ENCODE data around the gene GAB1. TPM values are rescaled to one million over a fixed set of nuclear protein-coding genes. Genes with fewer than 3 reads are reported as not detected.

GAB1 gene
- total RNA-seq, 4 donors from 2014 or later = 50.4 to 65.3 (median 63.7) TPM

DNA sequence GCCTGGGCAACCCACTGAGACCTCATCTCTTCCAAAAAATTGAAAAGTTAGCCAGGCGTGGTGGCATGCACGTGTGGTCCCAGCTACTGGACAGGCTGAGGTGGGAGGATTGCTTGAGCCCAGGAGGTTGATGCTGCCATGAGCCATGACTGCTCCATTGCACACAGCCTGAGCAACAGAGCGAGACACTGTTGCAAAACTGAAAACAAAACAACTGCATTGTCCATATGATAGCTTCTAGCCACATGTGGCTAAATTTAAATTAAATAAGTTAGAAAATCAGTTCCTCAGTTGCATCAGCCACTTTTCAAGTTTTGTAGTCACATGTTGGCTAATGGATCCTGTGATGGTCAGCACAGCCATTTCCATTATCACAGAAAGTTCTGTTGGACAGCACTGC lies 67.9 kb downstream of the GAB1 start:
- no peaks in the 10 kb centered on the region for H3K27me3 ChIP-seq
- H3K4me1 ChIP-seq = peaks cover 15 to 17% of the 10 kb centered on the region in 2 donors
- intact Hi-C loops (cut with DNase I; ENCODE audit: low total_unique reads) = no loop called here

DNA sequence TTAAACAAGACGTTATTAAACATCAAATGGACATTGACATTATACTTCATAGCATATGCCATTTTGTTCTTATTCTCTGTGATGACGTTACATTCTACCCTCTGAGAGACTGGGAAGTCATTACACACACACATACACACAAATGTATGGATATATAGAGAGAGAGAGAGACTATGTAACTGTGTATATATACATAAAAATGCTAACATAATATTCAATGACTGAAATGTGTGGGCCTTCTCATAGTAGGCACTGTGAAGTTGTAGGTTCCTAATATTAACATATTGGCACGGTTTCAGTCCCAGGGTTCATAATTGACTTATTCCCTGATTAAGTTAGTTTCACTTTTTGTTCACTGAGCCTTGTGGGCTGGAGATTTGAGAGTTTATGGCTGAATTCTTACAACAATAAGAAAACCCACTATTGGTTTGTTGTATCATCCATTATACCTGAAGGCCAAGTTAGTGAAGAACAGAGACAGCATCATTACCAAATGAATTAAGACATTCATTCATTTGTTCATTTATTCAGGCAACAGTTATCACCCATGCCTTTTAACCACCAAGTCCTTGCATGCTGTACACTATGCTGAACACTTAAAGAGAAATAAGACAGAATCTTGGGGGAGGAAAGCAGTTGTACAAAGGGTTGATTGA lies 68.5 kb downstream of the GAB1 start:
- intact Hi-C loops (cut with DNase I; ENCODE audit: low total_unique reads) = no loop called here
- peak overlapping the region; percentile 9 to 93 for H3K27ac ChIP-seq
- no peaks in the 10 kb centered on the region for H3K9me3 ChIP-seq
- no peak for TF ChIP-seq POLR2A (IDR thresholded peaks at IDR 0.05)
- TF ChIP-seq, protein P1, sequence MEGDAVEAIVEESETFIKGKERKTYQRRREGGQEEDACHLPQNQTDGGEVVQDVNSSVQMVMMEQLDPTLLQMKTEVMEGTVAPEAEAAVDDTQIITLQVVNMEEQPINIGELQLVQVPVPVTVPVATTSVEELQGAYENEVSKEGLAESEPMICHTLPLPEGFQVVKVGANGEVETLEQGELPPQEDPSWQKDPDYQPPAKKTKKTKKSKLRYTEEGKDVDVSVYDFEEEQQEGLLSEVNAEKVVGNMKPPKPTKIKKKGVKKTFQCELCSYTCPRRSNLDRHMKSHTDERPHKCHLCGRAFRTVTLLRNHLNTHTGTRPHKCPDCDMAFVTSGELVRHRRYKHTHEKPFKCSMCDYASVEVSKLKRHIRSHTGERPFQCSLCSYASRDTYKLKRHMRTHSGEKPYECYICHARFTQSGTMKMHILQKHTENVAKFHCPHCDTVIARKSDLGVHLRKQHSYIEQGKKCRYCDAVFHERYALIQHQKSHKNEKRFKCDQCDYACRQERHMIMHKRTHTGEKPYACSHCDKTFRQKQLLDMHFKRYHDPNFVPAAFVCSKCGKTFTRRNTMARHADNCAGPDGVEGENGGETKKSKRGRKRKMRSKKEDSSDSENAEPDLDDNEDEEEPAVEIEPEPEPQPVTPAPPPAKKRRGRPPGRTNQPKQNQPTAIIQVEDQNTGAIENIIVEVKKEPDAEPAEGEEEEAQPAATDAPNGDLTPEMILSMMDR (IDR thresholded peaks at IDR 0.05) = no peak
- H3K4me3 ChIP-seq = no peak overlapping the region
- peaks cover 15 to 22% of the 10 kb centered on the region in 2 donors for H3K4me1 ChIP-seq
- no peak for DNase-seq
- no peaks in the 10 kb centered on the region for H3K27me3 ChIP-seq
- no peaks in the 10 kb centered on the region for H3K36me3 ChIP-seq

More for the DNA sequence above, 67.9 kb downstream of the GAB1 start:
- Histone ChIP-seq H3K9me3 (no peaks in the 10 kb centered on the region), H3K4me3 (no peak overlapping the region), H3K36me3 (no peaks in the 10 kb centered on the region), H3K27ac (peak overlapping the region in 1 of 2 donors; percentile 93)
- DNase-seq = no peak
- TF ChIP-seq, protein P1 (IDR thresholded peaks at IDR 0.05) = no peak
- no peak for TF ChIP-seq POLR2A (IDR thresholded peaks at IDR 0.05)

DNA sequence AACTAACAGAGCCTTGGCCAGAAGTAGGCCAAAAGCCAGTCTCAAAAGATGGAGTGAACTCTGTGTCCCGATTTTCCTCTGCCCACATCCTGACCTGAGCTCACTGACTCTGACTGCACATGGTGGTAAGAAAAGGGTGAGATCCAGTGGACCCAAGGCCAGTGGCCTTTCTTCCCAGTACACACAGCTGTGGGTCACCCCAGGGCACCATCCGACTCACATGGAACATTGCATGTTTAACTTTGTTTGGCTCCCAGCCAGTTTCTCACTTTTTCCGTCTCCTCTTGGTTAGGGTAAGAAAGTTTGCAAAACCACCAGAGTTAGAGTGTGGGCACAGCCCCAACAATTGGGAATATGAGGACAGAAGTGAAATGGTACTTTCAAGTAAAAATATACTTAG lies 69.8 kb downstream of the GAB1 start:
- Histone ChIP-seq H3K4me3 (no peak overlapping the region), H3K36me3 (no peaks in the 10 kb centered on the region), H3K9me3 (no peaks in the 10 kb centered on the region), H3K4me1 (peaks cover 22 to 23% of the 10 kb centered on the region in 2 donors), H3K27ac (peak overlapping the region; percentile 4 to 93), H3K27me3 (no peaks in the 10 kb centered on the region)
- DNase-seq = peak; percentile 39 to 66
- intact Hi-C loops (cut with DNase I; ENCODE audit: low total_unique reads) = no loop called here
- no peak for TF ChIP-seq POLR2A (IDR thresholded peaks at IDR 0.05)
- TF ChIP-seq, protein P1 (IDR thresholded peaks at IDR 0.05) = no peak

DNA sequence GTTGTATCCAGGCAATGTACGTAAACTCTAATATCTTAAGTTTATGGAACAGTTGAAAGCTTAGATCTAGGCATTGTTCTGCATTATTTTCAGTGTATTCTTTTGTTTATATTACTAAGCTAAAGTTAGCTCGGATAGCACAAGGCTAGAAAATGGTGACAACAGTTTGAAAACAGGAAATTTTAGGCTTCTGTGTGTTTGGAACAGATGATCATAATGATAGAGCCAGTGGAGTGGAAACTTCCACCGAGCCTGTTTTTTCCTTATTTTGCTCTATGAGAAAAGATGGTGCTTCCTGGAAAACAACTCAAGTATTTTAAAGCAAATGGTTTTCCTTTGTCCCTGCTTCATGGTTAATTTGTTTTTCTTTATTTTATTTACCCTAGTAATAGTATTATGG lies 70.8 kb downstream of the GAB1 start:
- Histone ChIP-seq H3K27me3 (no peaks in the 10 kb centered on the region), H3K4me3 (no peak overlapping the region), H3K36me3 (no peaks in the 10 kb centered on the region), H3K27ac (peak overlapping the region; percentile 40 to 93), H3K9me3 (no peaks in the 10 kb centered on the region), H3K4me1 (peaks cover 20 to 25% of the 10 kb centered on the region in 2 donors)
- intact Hi-C loops (cut with DNase I; ENCODE audit: low total_unique reads) = no loop called here
- TF ChIP-seq POLR2A (IDR thresholded peaks at IDR 0.05) = no peak
- TF ChIP-seq, protein P1 (IDR thresholded peaks at IDR 0.05) = no peak
- DNase-seq = no peak

DNA sequence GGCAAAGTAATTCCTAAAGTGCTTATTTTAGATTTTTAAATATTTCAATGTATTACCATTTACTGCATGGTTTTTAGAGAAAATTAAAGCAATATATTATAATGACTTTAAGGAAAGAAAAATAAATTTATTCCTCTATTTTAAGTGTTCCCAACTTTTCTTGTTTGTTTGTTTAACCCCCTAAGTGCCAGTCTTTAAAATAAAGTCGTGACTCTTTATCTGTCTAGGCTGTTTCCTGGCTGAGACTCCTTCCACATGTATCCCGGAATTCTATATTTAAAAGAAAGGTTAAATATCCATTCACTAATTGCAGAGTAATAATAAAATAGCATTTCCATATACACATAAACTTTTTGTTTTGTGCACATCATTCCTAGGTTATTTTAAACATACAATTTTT lies 71.2 kb downstream of the GAB1 start:
- Histone ChIP-seq H3K36me3 (no peaks in the 10 kb centered on the region), H3K27ac (peak overlapping the region in 1 of 2 donors; percentile 93), H3K9me3 (no peaks in the 10 kb centered on the region), H3K4me1 (peaks cover 18 to 25% of the 10 kb centered on the region in 2 donors), H3K4me3 (no peak overlapping the region), H3K27me3 (no peaks in the 10 kb centered on the region)
- intact Hi-C loops (cut with DNase I; ENCODE audit: low total_unique reads) = no loop called here
- DNase-seq = no peak
- TF ChIP-seq, protein P1 (IDR thresholded peaks at IDR 0.05) = no peak
- TF ChIP-seq POLR2A (IDR thresholded peaks at IDR 0.05) = no peak
